PC-9 (cell line): ENCODE measurements around the gene TPST2. TPM values are rescaled to one million over a fixed set of nuclear protein-coding genes. Genes with fewer than 3 reads are reported as not detected.

Source experiments
- BruUV-seq: library from RNA; stranded (reverse); fragments of 400-500 nt; replicated peaks from 2 replicates; lab custom pipeline; 2021; lab: Mats Ljungman, UMichigan
- CTCF ChIA-PET: fragments of 300-600 bp; sonication (Branson Sonifier 250); formaldehyde crosslinking; loops from one replicate; lab custom pipeline; 2022; ENCODE audit warnings: antibody characterized with exemption; lab: Charles Lee
- POLR2A ChIA-PET: fragments of 300-600 bp; sonication (Branson Sonifier 250); formaldehyde crosslinking; loops from one replicate; lab custom pipeline; 2022; ENCODE audit warnings: antibody characterized with exemption; ENCODE audit not compliant: unreplicated experiment; lab: Charles Lee
- DNase-seq, 2 experiments: peaks; one replicate each; pipeline versions ENCODE4 v3.0.0 to v3.0.0-alpha.2; 2015 to 2022; ENCODE audit warnings: mixed read lengths in 1 of 2
- H2AFZ ChIP-seq: fragments of 200-600 bp; sonication (generic); 2 replicates; pipeline ENCODE4 v1.8.1; 2017; ENCODE audit warnings: antibody characterized with exemption
- H3F3A ChIP-seq: fragments of 200-600 bp; sonication (generic); 2 replicates; pipeline ENCODE4 v1.8.1; 2017; ENCODE audit warnings: antibody characterized with exemption, mild to moderate bottlenecking, low read depth; ENCODE audit not compliant: insufficient read depth
- H3K27ac ChIP-seq: fragments of 200-600 bp; sonication (generic); 2 replicates; pipeline ENCODE4 v1.6.1; 2016; ENCODE audit warnings: mixed run types
- H3K27me3 ChIP-seq: fragments of 200-600 bp; sonication (generic); 2 replicates; pipeline ENCODE4 v1.6.1; 2016; ENCODE audit warnings: low read depth, mixed run types; ENCODE audit not compliant: insufficient read depth
- H3K36me3 ChIP-seq: fragments of 200-600 bp; sonication (generic); 2 replicates; pipeline ENCODE4 v1.6.1; 2016; ENCODE audit warnings: low read depth, mixed run types
- H3K4me1 ChIP-seq: fragments of 200-600 bp; sonication (generic); replicated peaks from 2 replicates; pipeline ENCODE4 v1.6.1; 2016; ENCODE audit warnings: mixed run types; ENCODE audit not compliant: insufficient read depth
- H3K4me2 ChIP-seq: fragments of 200-600 bp; sonication (generic); 2 replicates; pipeline ENCODE4 v1.6.1; 2017; ENCODE audit warnings: mixed run types
- H3K4me3 ChIP-seq: fragments of 200-600 bp; sonication (generic); 2 replicates; pipeline ENCODE4 v1.6.1; 2016; ENCODE audit warnings: mixed run types
- H3K79me2 ChIP-seq: fragments of 200-600 bp; sonication (generic); 2 replicates; pipeline ENCODE4 v1.6.1; 2017; ENCODE audit warnings: low read depth, mixed run types
- H3K9me2 ChIP-seq: fragments of 200-600 bp; sonication (generic); 2 replicates; pipeline ENCODE4 v1.8.1; 2017; ENCODE audit warnings: mild to moderate bottlenecking; ENCODE audit not compliant: insufficient read depth
- H3K9me3 ChIP-seq: fragments of 200-600 bp; sonication (generic); 2 replicates; pipeline ENCODE4 v1.8.1; 2016; ENCODE audit warnings: low read depth; ENCODE audit not compliant: insufficient read depth
- H4K20me1 ChIP-seq: fragments of 200-600 bp; sonication (generic); 2 replicates; pipeline ENCODE4 v1.8.1; 2017; ENCODE audit not compliant: insufficient read depth
- EZH2 ChIP-seq: fragments of 200-600 bp; sonication (generic); IDR thresholded peaks from 2 replicates; pipeline ENCODE4 v1.8.0; 2017; ENCODE audit warnings: antibody characterized with exemption, low read depth
- intact Hi-C: fragments of 100-400 bp; cut with micrococcal nuclease; formaldehyde crosslinking; loops from one replicate; pipeline ENCODE4 v1.10.0; 2022; ENCODE audit not compliant: unreplicated experiment
- total RNA-seq: library from RNA; stranded (reverse); gene quantifications from 2 replicates; pipeline ENCODE4 v1.2.3, GENCODE V29; 2021
- TF ChIP-seq, protein P1 (sequence below): fragments of 200-600 bp; sonication (generic); conservative IDR thresholded peaks from 2 replicates; pipeline ENCODE4 v1.6.1; 2017; ENCODE audit warnings: mixed run types, antibody characterized with exemption, mild to moderate bottlenecking, moderate library complexity

Gene TPST2
- total RNA-seq, 1 experiment from 2014 or later = 13.5 TPM

DNA sequence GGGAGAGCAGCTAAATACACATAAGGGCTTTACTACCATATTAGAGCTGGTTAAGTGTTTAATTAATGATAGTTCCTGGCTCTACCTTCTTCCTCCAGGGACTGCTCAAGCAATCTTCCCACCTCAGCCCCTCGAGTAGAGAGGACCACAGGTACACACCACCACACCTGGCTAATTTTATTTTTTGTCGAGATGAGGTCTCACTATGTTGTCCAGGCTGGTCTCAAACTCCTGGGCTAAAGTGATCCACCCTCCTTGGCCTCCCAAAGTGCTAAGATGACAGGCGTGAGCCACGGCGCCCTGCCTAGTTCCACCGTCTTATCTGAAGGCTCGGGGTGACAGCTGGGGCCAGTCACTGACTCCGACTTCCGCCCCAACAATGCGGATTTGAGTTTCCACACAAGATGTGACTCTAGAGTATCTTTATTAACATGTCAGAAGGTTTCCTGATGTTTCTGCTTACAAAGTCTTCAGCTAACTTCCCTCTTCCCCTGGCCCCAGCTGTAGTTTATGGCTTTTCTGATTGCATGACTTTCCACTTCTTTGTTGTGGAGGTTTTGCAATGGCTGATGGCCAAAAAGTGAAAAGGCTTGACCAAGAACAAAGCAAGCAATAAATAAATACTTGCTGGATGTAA, 16.8 kb downstream of the TPST2 start:
- Histone ChIP-seq H3K27ac (no peak overlapping the region), H3K9me2 (no peaks in the 10 kb centered on the region), H3K4me2 (no peak overlapping the region), H3K79me2 (no peaks in the 10 kb centered on the region), H3K9me3 (no peaks in the 10 kb centered on the region), H3K4me1 (peaks cover 5% of the 10 kb centered on the region), H3K27me3 (no peaks in the 10 kb centered on the region), H3K4me3 (no peak overlapping the region), H3K36me3 (no peaks in the 10 kb centered on the region), H3F3A (peaks cover 6% of the 10 kb centered on the region; the same call in 1 of the 2 replicates), H4K20me1 (no peaks in the 10 kb centered on the region), H2AFZ (no peak overlapping the region)
- ChIA-PET CTCF (no interaction called here), POLR2A (no interaction called here)
- intact Hi-C loops = no loop called here
- TF ChIP-seq, protein P1, sequence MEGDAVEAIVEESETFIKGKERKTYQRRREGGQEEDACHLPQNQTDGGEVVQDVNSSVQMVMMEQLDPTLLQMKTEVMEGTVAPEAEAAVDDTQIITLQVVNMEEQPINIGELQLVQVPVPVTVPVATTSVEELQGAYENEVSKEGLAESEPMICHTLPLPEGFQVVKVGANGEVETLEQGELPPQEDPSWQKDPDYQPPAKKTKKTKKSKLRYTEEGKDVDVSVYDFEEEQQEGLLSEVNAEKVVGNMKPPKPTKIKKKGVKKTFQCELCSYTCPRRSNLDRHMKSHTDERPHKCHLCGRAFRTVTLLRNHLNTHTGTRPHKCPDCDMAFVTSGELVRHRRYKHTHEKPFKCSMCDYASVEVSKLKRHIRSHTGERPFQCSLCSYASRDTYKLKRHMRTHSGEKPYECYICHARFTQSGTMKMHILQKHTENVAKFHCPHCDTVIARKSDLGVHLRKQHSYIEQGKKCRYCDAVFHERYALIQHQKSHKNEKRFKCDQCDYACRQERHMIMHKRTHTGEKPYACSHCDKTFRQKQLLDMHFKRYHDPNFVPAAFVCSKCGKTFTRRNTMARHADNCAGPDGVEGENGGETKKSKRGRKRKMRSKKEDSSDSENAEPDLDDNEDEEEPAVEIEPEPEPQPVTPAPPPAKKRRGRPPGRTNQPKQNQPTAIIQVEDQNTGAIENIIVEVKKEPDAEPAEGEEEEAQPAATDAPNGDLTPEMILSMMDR = no peak
- no peak for TF ChIP-seq EZH2
- no TSS peak for BruUV-seq
- DNase-seq = no peak

DNA sequence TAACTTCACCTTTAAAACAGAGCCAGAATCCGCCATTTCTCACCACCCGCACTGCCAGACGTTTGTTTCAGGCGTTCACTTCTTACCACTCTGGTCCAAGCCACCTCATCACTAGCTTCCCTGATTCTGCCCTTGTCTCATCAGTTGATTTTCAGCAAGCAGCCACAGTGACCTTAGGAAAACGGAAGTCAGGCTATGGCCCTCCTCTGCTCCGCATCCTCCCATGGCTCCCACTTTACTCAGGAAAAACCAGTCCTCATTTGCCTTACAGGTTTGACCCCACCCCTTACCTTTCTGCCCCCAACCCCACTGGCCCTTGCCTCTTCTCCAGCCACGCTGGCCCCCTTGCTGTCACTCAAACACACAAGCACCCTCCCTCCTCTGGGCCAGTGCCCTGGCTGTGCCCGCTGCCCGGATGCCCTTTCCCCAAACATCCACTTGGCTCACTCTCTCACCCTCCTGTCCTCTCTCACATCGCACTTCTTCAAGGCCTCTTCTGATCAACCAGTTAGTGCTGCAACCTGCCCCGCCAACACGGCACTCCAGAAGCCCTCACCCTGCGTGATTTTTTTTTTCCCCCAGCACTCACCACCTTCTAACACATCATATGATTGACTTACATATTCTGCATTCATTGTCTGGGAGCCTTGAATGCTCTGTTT, 18.9 kb downstream of the TPST2 start:
- no peak for DNase-seq
- no peaks in the 10 kb centered on the region for H3K79me2 ChIP-seq

DNA sequence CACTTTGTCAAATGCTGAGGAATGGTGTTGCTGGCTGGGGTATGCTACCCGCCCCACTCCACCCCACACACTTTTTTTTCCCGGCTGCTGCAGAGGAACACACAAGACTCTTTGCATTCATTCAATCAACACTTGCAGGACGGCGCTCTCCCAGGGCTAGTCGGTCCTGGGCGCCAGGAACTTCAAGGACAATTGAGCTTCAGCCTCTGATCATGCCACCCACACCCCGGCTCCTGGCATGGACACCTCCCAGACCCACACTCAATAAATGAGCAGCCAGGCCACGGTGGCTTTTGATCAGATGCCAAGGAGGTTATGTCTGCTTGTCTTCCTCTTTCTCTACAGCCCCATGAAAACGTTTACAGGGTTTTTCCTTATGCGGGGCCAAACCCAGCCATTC, 19.8 kb downstream of the TPST2 start:
- ChIA-PET POLR2A (no interaction called here), CTCF (no interaction called here)
- H3K9me2 ChIP-seq = no peaks in the 10 kb centered on the region
- H3K36me3 ChIP-seq = no peaks in the 10 kb centered on the region
- no peak overlapping the region for H3K4me2 ChIP-seq
- H2AFZ ChIP-seq = no peak overlapping the region
- intact Hi-C loops = no loop called here
- no TSS peak for BruUV-seq
- no peaks in the 10 kb centered on the region for H3K79me2 ChIP-seq
- peaks cover 10% of the 10 kb centered on the region; the same call in 1 of the 2 replicates for H3F3A ChIP-seq
- no peak overlapping the region for H3K27ac ChIP-seq
- H3K4me3 ChIP-seq = no peak overlapping the region
- no peaks in the 10 kb centered on the region for H3K27me3 ChIP-seq
- TF ChIP-seq EZH2 = no peak
- TF ChIP-seq, protein P1 = no peak
- no peaks in the 10 kb centered on the region for H4K20me1 ChIP-seq
- no peak for DNase-seq
- no peaks in the 10 kb centered on the region for H3K9me3 ChIP-seq
- peaks cover 12% of the 10 kb centered on the region for H3K4me1 ChIP-seq

More for the DNA sequence above, 18.9 kb downstream of the TPST2 start:
- no peaks in the 10 kb centered on the region for H3K36me3 ChIP-seq
- peaks cover 12% of the 10 kb centered on the region for H3K4me1 ChIP-seq
- no peak overlapping the region for H3K4me3 ChIP-seq
- no peak overlapping the region for H3K27ac ChIP-seq
- no peak for TF ChIP-seq EZH2
- TF ChIP-seq, protein P1 = no peak
- POLR2A ChIA-PET = no interaction called here
- H3K4me2 ChIP-seq = no peak overlapping the region
- no peaks in the 10 kb centered on the region for H3K9me3 ChIP-seq
- H4K20me1 ChIP-seq = no peaks in the 10 kb centered on the region
- CTCF ChIA-PET = no interaction called here
- no peaks in the 10 kb centered on the region for H3K27me3 ChIP-seq
- H3K9me2 ChIP-seq = no peaks in the 10 kb centered on the region
- intact Hi-C loops = no loop called here
- peaks cover 10% of the 10 kb centered on the region; the same call in 1 of the 2 replicates for H3F3A ChIP-seq
- no peak overlapping the region for H2AFZ ChIP-seq
- no TSS peak for BruUV-seq
